Stimulated activated naive CD4-positive, alpha-beta T cell treated with Interleukin-2 at 50 U/mL for 16 hours (primary cell): ENCODE data around the gene LMNA.

Experiments used
- DNase-seq: peaks from one replicate; lab custom pipeline; 2025; lab: John Stamatoyannopoulos, UW

Gene LMNA

GRCh38 chr1:156143765-156144489, 29.4 kb downstream of the LMNA start:
- no peak for DNase-seq

DNA sequence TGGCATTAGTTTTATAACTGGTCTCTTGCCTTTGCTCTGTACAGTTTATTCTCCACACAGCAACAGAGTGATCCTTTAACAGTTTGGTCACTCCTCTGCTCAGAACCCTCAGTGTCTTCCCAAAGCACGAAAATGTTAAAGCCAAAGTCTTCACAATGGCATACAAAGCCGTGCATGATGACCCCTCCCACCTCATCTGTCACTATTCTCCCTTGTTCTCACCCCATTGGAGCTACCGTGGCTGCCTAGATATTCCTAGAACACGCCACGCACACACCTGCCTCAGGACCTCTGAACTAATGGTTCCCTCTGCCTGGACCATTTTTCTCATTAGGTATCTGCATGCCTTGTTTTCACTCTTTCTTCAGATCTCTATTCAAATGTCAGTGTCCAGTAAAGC, 30.2 kb downstream of the LMNA start:
- no peak for DNase-seq

- DNase-seq, result no peak
Observed at GRCh38 chr1:156145650-156146019, 31.1 kb downstream of the LMNA start.

- DNase-seq, result peak; percentile 37
Observed at GRCh38 chr1:156146020-156146768, 31.7 kb downstream of the LMNA start.

GRCh38 chr1:156146769-156147405, 32.4 kb downstream of the LMNA start:
- no peak for DNase-seq

DNA sequence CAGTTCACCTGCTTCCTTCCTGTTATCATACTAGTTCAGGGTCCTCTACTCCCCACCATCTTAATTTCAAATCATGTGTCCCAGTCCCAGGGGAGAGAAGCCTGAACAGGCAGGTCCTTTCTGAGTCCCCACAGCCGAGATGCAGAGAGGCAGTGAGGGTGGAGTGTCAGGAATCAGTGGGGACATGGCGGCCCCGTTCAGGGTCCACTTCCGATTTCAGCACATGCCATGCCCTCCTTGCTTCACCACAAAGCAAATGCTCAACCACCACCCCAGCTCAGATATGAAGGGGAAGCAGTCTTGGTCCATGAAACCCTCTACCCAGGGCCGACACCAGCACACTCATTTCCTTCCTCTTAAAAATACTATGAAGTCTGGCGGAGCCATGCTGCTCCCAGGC, 33.7 kb downstream of the LMNA start:
- no peak for DNase-seq

DNA sequence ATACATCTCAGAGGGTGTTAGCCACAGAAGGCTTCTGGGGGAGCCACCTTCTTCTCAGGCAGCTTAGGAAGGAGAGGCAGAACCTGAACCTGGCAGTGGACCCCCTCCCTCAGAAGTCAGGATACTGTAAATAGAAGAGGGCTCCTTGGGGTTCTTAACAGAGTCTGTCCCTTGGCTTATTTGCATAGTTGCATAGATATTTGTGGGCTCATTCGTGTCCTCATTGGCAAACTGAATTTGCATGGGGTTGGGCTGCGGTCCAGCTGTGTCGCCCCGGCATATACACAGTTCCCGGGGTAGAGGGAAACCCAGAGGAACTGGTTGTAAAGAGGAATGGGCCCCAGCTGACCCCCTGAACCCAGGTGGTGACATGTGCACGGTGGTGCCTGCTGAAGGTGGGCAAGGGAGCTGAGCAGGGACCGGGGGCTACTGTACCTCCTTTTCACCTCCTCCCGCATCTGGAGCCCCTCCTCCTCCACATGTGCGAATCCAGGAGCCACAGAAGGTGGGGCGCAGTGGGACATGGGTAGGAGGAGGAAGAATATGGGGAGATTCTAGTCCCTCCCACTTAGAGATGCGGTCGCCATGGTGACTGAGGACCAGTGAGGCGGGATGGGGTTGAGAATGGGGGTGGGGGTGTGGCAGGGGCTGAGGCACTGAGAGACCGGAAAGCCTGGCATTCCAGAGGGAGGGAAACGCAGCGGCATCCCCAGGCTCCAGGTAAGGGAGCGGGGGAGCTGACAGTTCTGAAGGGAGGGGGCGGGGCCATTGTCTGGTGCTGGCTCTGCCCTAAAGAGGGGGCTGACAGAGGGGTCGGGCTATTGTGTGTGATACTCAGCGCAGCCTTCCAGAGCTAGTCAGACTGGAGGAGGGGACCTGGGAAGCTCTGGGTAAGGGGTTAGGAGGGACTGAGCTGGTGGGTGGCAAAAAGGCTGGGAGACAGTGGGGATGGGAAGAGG, 35.1 kb downstream of the LMNA start:
- no peak for DNase-seq

GRCh38 chr1:156150333-156151011, 36.0 kb downstream of the LMNA start:
- no peak for DNase-seq

GRCh38 chr1:156151093-156151688, 36.7 kb downstream of the LMNA start:
- DNase-seq, result no peak

DNA sequence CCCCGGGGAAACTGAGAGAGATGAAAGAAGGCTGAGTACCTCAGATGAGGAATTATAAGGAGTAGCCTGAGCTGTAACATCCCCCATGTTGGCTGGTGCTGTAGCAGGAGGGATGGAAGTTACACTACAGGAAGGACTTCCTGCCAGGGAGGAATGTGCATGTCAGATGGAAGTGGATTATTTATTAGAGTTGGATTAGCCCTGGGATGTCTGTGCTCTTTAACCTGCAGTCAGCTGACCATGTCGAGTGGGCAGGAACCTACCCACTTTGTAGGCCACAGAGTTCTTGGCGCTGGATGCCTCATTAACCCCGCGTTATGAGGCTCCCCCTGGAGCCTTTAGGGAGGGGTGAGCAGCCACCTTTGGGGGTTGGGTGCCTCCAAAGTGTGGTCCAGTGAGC, 38.1 kb downstream of the LMNA start:
- no peak for DNase-seq

- DNase-seq, result no peak
Observed at GRCh38 chr1:156153362-156153761, 38.9 kb downstream of the LMNA start, which contains the start of gene SEMA4A. Gene SEMA4A (plus strand): TSS chr1:156153585. CDS start chr1:156154579, 994 bp downstream.

DNA sequence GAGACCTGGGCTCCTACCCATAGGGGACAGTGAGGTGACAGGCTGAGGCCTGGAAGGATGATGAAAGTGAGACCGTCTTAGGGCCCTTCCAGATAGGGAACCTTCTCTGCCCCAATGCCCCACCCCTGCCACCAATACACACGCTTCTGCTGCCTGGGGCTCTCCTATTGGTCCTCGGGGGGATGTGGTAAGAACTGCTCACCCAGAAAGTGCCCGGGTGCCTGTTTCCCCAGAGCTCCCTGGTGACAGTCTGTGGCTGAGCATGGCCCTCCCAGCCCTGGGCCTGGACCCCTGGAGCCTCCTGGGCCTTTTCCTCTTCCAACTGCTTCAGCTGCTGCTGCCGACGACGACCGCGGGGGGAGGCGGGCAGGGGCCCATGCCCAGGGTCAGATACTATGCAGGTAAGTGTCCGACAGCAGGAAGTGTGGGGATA, 39.8 kb downstream of the LMNA start:
- no peak for DNase-seq

- DNase-seq, result no peak
Observed at GRCh38 chr1:156155756-156156510, 41.4 kb downstream of the LMNA start.

- no peak for DNase-seq
Observed at GRCh38 chr1:156157506-156157905, 43.0 kb downstream of the LMNA start.

DNA sequence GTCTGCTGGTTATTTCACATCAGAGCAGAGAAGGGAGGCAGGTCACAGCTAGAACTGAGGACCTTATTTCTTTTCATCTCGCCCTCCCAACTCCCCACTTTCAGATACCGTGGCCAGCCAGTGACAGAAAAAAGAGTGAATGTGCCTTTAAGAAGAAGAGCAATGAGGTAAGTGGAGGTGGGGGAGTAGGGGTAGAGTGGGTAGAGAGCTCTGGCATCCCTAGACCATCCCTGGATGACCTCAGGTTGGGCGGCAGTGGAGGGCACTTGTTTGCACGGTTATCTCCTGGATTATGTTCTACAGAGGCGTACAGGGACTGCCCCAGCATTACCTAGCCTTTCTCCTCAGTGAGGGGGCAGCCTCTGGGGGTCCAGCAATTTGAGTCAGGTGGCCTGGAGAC, 43.5 kb downstream of the LMNA start:
- DNase-seq, result no peak

DNA sequence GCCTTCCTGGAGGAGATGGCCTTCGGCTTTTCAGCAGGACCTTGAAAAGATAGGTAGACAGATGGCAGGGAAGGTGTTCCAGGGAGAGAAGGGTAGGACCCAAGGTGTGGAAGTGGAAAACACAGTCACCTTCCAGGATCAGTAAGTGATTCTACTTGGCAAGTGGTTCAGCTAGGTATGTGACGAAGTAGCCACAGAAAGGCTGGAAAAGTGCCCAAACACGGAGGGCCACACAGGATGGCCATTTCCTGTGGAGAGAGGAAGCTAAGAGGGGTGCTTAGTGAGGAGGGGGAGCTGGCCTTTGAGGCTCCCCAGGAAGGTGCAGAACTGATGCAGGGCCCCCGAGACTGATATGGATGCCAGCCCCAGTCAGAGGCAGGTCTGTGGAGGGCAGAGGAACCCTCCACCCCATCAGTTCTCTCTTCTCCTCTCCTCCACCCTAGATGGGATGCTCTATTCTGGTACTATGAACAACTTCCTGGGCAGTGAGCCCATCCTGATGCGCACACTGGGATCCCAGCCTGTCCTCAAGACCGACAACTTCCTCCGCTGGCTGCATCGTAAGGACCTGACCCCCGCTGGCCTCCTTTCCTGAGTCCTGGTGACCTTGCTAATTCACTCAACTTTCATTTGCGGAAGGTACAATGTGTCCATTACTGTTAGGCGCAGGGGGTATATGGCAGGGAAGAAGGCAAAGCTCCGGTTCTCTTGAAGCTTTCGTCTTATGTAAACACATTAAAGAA, 45.7 kb downstream of the LMNA start:
- no peak for DNase-seq

- DNase-seq, result peak; percentile 76
Observed at GRCh38 chr1:156160743-156161171, 46.2 kb downstream of the LMNA start.

DNA sequence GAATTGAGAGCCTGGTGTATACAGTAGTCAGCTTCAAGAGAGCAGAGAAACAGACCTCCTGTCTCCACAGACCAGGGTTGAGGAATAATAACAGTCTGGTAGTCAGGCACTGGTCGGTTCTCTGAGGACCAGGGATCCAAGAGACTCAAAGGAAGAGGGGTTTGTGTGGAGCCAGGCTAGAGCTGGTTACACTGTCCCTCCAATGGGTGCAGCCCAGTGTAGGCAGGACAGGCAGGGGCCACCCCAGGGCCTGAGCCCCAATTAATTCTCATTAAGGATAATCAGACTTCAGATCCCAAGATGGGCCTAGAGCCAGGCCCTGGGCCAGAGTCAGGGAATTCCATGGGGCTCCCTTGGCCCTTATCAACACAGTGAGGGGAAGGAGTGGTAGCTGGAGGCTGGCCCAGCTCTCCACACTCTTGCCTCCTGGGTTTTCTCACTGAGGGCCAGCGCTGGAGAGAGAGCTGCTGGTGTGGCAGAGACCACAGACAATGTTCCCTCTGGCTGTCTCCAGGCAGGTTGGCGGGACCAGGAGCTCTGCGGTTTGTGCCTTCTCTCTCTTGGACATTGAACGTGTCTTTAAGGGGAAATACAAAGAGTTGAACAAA, 48.0 kb downstream of the LMNA start:
- no peak for DNase-seq

DNA sequence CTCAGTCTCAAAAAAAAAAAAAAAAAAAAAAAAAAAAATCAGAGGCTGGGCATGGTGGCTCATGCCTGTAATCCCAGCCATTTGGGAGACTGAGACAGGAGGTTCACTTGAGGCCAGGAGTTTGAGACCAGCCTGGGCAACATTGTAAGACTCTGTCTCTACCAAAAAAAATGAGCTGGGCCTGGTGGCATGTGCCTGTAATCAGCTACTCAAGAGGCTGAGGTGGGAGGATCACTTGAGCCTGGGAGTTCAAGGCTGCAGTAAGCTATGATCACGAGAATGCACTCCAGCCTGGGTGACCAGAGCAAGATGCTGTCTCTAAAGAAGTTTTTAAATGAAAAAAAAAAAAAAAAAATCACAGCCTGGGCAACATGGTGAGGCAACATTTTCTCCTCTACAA, 49.2 kb downstream of the LMNA start:
- no peak for DNase-seq
